ENCODE data around the gene MTHFD2. TPM values are rescaled to one million over a fixed set of nuclear protein-coding genes. Genes with fewer than 3 reads are reported as not detected.

MTHFD2 gene
- total RNA-seq, 2 experiments from 2014 or later, result 162 to 164 TPM

- Mint-ChIP-seq H3K27ac (no peak overlapping the region), H3K9me3 (ENCODE audit: insufficient read depth) (no peaks in the 10 kb centered on the region), H3K36me3 (ENCODE audit: low read depth) (no peaks in the 10 kb centered on the region), H3K4me1 (ENCODE audit: low read depth) (peaks cover 2% of the 10 kb centered on the region), H3K4me3 (no peak overlapping the region), H3K27me3 (ENCODE audit: low read depth) (no peaks in the 10 kb centered on the region)
- DNase-seq, result no peak
- POLR2A ChIA-PET, result no interaction called here
- ATAC-seq, result no peak
- CTCF ChIA-PET, result interaction anchor here (0.8 to 4.9 kb wide), 3 partner anchors 16 to 83 kb away, joined by 3 to 121 read pairs (median 3); no protein-coding TSS in a partner anchor
Measured at GRCh38 chr2:74252036-74252435, 53.6 kb downstream of the MTHFD2 start.

GRCh38 chr2:74252862-74253261 lies 54.4 kb downstream of the MTHFD2 start:
- Mint-ChIP-seq H3K9me3 (ENCODE audit: insufficient read depth) (no peaks in the 10 kb centered on the region), H3K4me1 (ENCODE audit: low read depth) (peaks cover 2% of the 10 kb centered on the region), H3K36me3 (ENCODE audit: low read depth) (no peaks in the 10 kb centered on the region), H3K4me3 (no peak overlapping the region), H3K27me3 (ENCODE audit: low read depth) (no peaks in the 10 kb centered on the region), H3K27ac (no peak overlapping the region)
- DNase-seq, result no peak
- ChIA-PET POLR2A (interaction anchor here (0.7 kb wide), 1 partner anchor 202 kb away, joined by 3 read pairs; no protein-coding TSS in a partner anchor), CTCF (interaction anchor here (1.2 to 2.1 kb wide), 2 partner anchors 15 to 83 kb away, joined by 3 to 21 read pairs; no protein-coding TSS in a partner anchor)
- ATAC-seq, result no peak

- Mint-ChIP-seq H3K4me1 (ENCODE audit: low read depth) (peaks cover 2% of the 10 kb centered on the region), H3K36me3 (ENCODE audit: low read depth) (no peaks in the 10 kb centered on the region), H3K9me3 (ENCODE audit: insufficient read depth) (no peaks in the 10 kb centered on the region), H3K27me3 (ENCODE audit: low read depth) (no peaks in the 10 kb centered on the region), H3K4me3 (no peak overlapping the region), H3K27ac (no peak overlapping the region)
- ATAC-seq, result no peak
- POLR2A ChIA-PET, result interaction anchor here (0.7 kb wide), 1 partner anchor 201 kb away, joined by 3 read pairs; no protein-coding TSS in a partner anchor
- no peak for DNase-seq
- CTCF ChIA-PET, result interaction anchor here (1.2 to 2.1 kb wide), 3 partner anchors 14 to 138 kb away, joined by 3 to 21 read pairs (median 3); no protein-coding TSS in a partner anchor
Measured at GRCh38 chr2:74253306-74253970, 55.0 kb downstream of the MTHFD2 start.

- ATAC-seq (no peak), DNase-seq (no peak)
- Mint-ChIP-seq H3K36me3 (ENCODE audit: low read depth) (no peaks in the 10 kb centered on the region), H3K9me3 (ENCODE audit: insufficient read depth) (no peaks in the 10 kb centered on the region), H3K27ac (no peak overlapping the region), H3K27me3 (ENCODE audit: low read depth) (no peaks in the 10 kb centered on the region), H3K4me3 (no peak overlapping the region), H3K4me1 (ENCODE audit: low read depth) (peaks cover 2% of the 10 kb centered on the region)
- CTCF ChIA-PET, result interaction anchor here (1.2 to 2.1 kb wide), 2 partner anchors 82 to 137 kb away, joined by 3 to 21 read pairs; no protein-coding TSS in a partner anchor
- POLR2A ChIA-PET, result no interaction called here
Measured at GRCh38 chr2:74253971-74254310, 55.5 kb downstream of the MTHFD2 start.

DNA sequence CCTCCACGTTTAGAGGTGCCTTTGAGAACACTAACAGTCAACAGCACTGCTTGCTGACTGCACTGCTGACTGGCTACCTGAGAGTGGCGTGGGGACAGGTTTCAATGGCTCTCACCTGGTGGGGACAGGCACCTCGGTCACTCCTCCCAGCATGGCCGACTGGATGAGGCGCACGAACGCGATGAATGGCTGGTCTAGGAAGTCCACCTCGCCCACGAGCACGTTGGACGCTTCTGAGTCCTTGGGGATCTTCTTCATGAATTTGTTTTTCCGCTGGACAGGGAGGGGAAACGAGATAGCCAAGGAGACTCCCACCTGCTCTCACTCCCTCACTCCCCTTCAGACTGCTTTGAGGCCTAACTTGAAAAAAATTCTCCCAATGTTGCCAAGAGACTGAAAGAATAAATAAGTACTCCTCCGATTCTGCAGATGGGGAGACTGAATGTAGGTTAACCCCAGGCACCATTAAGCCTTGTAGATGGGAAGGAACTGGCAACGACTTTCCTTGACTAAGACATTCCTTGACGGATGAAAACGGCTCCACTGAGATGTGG lies 57.3 kb downstream of the MTHFD2 start:
- ATAC-seq (no peak), DNase-seq (no peak)
- Mint-ChIP-seq H3K27me3 (ENCODE audit: low read depth) (no peaks in the 10 kb centered on the region), H3K9me3 (ENCODE audit: insufficient read depth) (no peaks in the 10 kb centered on the region), H3K4me3 (no peak overlapping the region), H3K36me3 (ENCODE audit: low read depth) (no peaks in the 10 kb centered on the region), H3K27ac (no peak overlapping the region), H3K4me1 (ENCODE audit: low read depth) (no peaks in the 10 kb centered on the region)
- ChIA-PET CTCF (interaction anchor here (1.1 kb wide), 1 partner anchor 78 kb away, joined by 3 read pairs; no protein-coding TSS in a partner anchor), POLR2A (no interaction called here)

DNA sequence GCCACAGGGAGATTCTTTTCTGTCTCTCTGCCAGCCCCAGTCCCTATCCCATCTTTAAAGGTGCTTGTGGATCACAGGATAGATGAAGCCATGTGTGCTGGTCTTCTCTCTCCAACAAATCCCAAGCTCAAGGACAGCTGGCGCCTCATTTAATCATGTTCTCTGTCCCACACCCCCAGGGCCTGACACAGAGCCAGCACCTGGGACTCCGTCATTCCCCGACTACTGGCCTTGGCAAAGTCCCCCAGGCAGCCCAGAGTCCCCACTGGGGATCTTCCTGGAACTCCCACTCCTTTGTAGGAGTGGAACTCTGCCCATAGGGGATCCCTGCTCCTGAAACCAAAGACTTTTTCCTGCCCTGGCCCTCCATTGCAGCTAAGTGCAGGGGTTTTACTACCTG lies 60.8 kb downstream of the MTHFD2 start:
- ATAC-seq, result no peak
- Mint-ChIP-seq H3K36me3 (ENCODE audit: low read depth) (no peaks in the 10 kb centered on the region), H3K27ac (no peak overlapping the region), H3K4me3 (no peak overlapping the region), H3K4me1 (ENCODE audit: low read depth) (no peaks in the 10 kb centered on the region), H3K9me3 (ENCODE audit: insufficient read depth) (no peaks in the 10 kb centered on the region), H3K27me3 (ENCODE audit: low read depth) (no peaks in the 10 kb centered on the region)
- DNase-seq, result no peak
- ChIA-PET CTCF (interaction anchor here (3.4 to 4.0 kb wide), 2 partner anchors 9 to 76 kb away, joined by 12 to 17 read pairs; no protein-coding TSS in a partner anchor), POLR2A (no interaction called here)

GRCh38 chr2:74259733-74260132 lies 61.3 kb downstream of the MTHFD2 start:
- Mint-ChIP-seq H3K27me3 (ENCODE audit: low read depth) (no peaks in the 10 kb centered on the region), H3K4me1 (ENCODE audit: low read depth) (no peaks in the 10 kb centered on the region), H3K27ac (no peak overlapping the region), H3K4me3 (no peak overlapping the region), H3K36me3 (ENCODE audit: low read depth) (no peaks in the 10 kb centered on the region), H3K9me3 (ENCODE audit: insufficient read depth) (no peaks in the 10 kb centered on the region)
- ChIA-PET CTCF (interaction anchor here (3.4 to 4.0 kb wide), 2 partner anchors 10 to 75 kb away, joined by 12 to 17 read pairs; no protein-coding TSS in a partner anchor), POLR2A (no interaction called here)
- no peak for ATAC-seq
- no peak for DNase-seq

GRCh38 chr2:74260495-74260894 lies 62.1 kb downstream of the MTHFD2 start:
- no peak for DNase-seq
- Mint-ChIP-seq H3K4me3 (no peak overlapping the region), H3K27ac (no peak overlapping the region), H3K4me1 (ENCODE audit: low read depth) (no peaks in the 10 kb centered on the region), H3K36me3 (ENCODE audit: low read depth) (no peaks in the 10 kb centered on the region), H3K27me3 (ENCODE audit: low read depth) (no peaks in the 10 kb centered on the region), H3K9me3 (ENCODE audit: insufficient read depth) (no peaks in the 10 kb centered on the region)
- no peak for ATAC-seq
- CTCF ChIA-PET, result interaction anchor here (2.4 to 4.0 kb wide), 3 partner anchors 11 to 74 kb away, joined by 6 to 17 read pairs (median 12); no protein-coding TSS in a partner anchor
- POLR2A ChIA-PET, result no interaction called here

- DNase-seq (no peak), ATAC-seq (no peak)
- H3K4me3 Mint-ChIP-seq, result no peak overlapping the region
- H3K27me3 Mint-ChIP-seq (ENCODE audit: low read depth), result no peaks in the 10 kb centered on the region
- POLR2A ChIA-PET, result no interaction called here
- H3K36me3 Mint-ChIP-seq (ENCODE audit: low read depth), result no peaks in the 10 kb centered on the region
- H3K9me3 Mint-ChIP-seq (ENCODE audit: insufficient read depth), result no peaks in the 10 kb centered on the region
- H3K4me1 Mint-ChIP-seq (ENCODE audit: low read depth), result peaks cover 5% of the 10 kb centered on the region
- CTCF ChIA-PET, result interaction anchor here (0.8 to 4.0 kb wide), 4 partner anchors 10 to 434 kb away, joined by 3 to 17 read pairs (median 9); no protein-coding TSS in a partner anchor
- H3K27ac Mint-ChIP-seq, result no peak overlapping the region
Measured at GRCh38 chr2:74261204-74261864, 62.9 kb downstream of the MTHFD2 start.

DNA sequence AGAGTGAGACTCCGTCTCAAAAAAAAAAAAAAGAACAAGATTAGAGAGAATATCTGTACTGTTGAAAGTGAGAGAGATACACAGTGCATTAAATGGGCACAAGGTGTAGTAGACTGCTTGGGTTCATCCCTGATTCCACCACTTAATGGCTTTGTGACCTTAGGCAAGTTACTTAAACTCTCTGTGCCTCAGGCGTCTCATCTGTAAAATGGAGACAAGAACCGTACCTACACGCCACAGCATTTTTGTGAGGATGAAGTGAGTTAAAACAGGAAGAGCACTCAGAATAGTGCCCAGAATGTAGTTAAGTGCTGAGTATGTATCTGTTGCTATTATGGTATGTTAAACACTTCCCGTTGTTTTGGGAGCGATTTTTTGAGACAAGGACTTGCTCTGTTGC lies 64.3 kb downstream of the MTHFD2 start:
- ChIA-PET CTCF (interaction anchor here (1.1 kb wide), 1 partner anchor 72 kb away, joined by 4 read pairs; no protein-coding TSS in a partner anchor), POLR2A (no interaction called here)
- peaks cover 4% of the 10 kb centered on the region for H3K36me3 Mint-ChIP-seq (ENCODE audit: low read depth)
- H3K27me3 Mint-ChIP-seq (ENCODE audit: low read depth), result no peaks in the 10 kb centered on the region
- no peak for DNase-seq
- no peaks in the 10 kb centered on the region for H3K9me3 Mint-ChIP-seq (ENCODE audit: insufficient read depth)
- H3K27ac Mint-ChIP-seq, result no peak overlapping the region
- H3K4me3 Mint-ChIP-seq, result no peak overlapping the region
- no peak for ATAC-seq
- peaks cover 14% of the 10 kb centered on the region for H3K4me1 Mint-ChIP-seq (ENCODE audit: low read depth)

- no peak overlapping the region for H3K27ac Mint-ChIP-seq
- H3K36me3 Mint-ChIP-seq (ENCODE audit: low read depth), result peaks cover 4% of the 10 kb centered on the region
- ATAC-seq, result no peak
Measured at GRCh38 chr2:74264281-74264680, 65.9 kb downstream of the MTHFD2 start.

More at GRCh38 chr2:74264281-74264680, 65.9 kb downstream of the MTHFD2 start:
- no peaks in the 10 kb centered on the region for H3K9me3 Mint-ChIP-seq (ENCODE audit: insufficient read depth)
- H3K4me1 Mint-ChIP-seq (ENCODE audit: low read depth), result peaks cover 20% of the 10 kb centered on the region
- DNase-seq, result no peak
- CTCF ChIA-PET, result interaction anchor here (2.4 to 9.7 kb wide), 2 partner anchors 14 to 71 kb away, joined by 10 to 110 read pairs; no protein-coding TSS in a partner anchor
- no peak overlapping the region for H3K4me3 Mint-ChIP-seq
- POLR2A ChIA-PET, result no interaction called here
- H3K27me3 Mint-ChIP-seq (ENCODE audit: low read depth), result no peaks in the 10 kb centered on the region

Measured in activated CD8-positive, alpha-beta T cell treated with anti-CD3 and anti-CD28 coated beads, Interleukin-2, amount 10 ng/mL, durations not matched to agents 7 days and 5 days (primary cell).